ENCODE results near the gene ATRNL1.

The ATRNL1 gene

GRCh38 chr10:115957012-115957399 is 863.8 kb downstream of the ATRNL1 start:
- no peak for DNase-seq

GRCh38 chr10:115957786-115958442 is 864.7 kb downstream of the ATRNL1 start:
- DNase-seq: no peak

GRCh38 chr10:115963848-115964247 is 870.7 kb downstream of the ATRNL1 start:
- DNase-seq: no peak

GRCh38 chr10:115964827-115965226 is 871.7 kb downstream of the ATRNL1 start:
- DNase-seq: no peak

GRCh38 chr10:115965376-115965775 is 872.2 kb downstream of the ATRNL1 start:
- no peak for DNase-seq

GRCh38 chr10:115968236-115968635 is 875.1 kb downstream of the ATRNL1 start:
- no peak for DNase-seq

GRCh38 chr10:115969591-115969990 is 876.4 kb downstream of the ATRNL1 start:
- DNase-seq: no peak

- no peak for DNase-seq
Measured at GRCh38 chr10:115971921-115972320, 878.8 kb downstream of the ATRNL1 start.

- no peak for DNase-seq
Measured at GRCh38 chr10:115972426-115972825, 879.3 kb downstream of the ATRNL1 start.

- no peak for DNase-seq
Measured at GRCh38 chr10:115974351-115974750, 881.2 kb downstream of the ATRNL1 start.

- no peak for DNase-seq
Measured at GRCh38 chr10:115974816-115975430, 881.8 kb downstream of the ATRNL1 start.

- peak in 1 of 3 experiments; percentile 56 for DNase-seq
Measured at GRCh38 chr10:115975506-115975905, 882.3 kb downstream of the ATRNL1 start.

- DNase-seq: no peak
Measured at GRCh38 chr10:115976342-115976741, 883.2 kb downstream of the ATRNL1 start.

GRCh38 chr10:115977855-115978254 is 884.7 kb downstream of the ATRNL1 start:
- DNase-seq: no peak

- DNase-seq: peak in 1 of 3 experiments; percentile 31
Measured at GRCh38 chr10:115979576-115979975, 886.4 kb downstream of the ATRNL1 start.

- no peak for DNase-seq
Measured at GRCh38 chr10:115980470-115980869, 887.3 kb downstream of the ATRNL1 start.

- peak in 1 of 3 experiments; percentile 2 for DNase-seq
Measured at GRCh38 chr10:115981081-115981480, 887.9 kb downstream of the ATRNL1 start.

- no peak for DNase-seq
Measured at GRCh38 chr10:115982076-115982475, 888.9 kb downstream of the ATRNL1 start.

GRCh38 chr10:115982526-115982925 is 889.4 kb downstream of the ATRNL1 start:
- no peak for DNase-seq

GRCh38 chr10:115985786-115986185 is 892.6 kb downstream of the ATRNL1 start:
- no peak for DNase-seq

GRCh38 chr10:115988380-115988779 is 895.2 kb downstream of the ATRNL1 start:
- DNase-seq: no peak

GRCh38 chr10:115989621-115990020 is 896.5 kb downstream of the ATRNL1 start:
- DNase-seq: no peak

GRCh38 chr10:115992236-115992986 is 899.2 kb downstream of the ATRNL1 start:
- peak in 2 of 3 experiments; percentile 2 to 62 for DNase-seq

- DNase-seq: no peak
Measured at GRCh38 chr10:115996031-115996430, 902.9 kb downstream of the ATRNL1 start.

Measured in NCI-H1417 (cell line).